Measurements from ENCODE around the gene GNG4.

DNA sequence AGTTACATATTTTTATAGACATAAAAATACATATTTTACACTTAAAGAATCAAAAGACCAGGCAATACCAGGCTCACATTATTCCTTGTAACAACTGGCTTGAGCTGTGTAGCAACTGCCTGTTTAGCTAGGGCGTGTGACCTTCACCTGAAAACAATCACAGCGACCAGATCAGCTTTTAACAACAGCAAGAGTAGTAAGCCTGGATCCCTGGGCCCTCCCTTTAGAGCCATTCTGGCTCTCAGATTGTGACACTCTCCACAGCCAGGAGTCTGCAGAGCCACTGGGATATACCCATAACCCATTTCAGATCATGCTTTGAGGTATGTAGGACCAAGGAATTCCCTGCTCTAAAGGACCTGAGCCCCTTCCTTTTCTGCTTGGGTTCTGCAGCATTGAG lies 29.4 kb upstream of the GNG4 start:
- TF ChIP-seq, protein P1, sequence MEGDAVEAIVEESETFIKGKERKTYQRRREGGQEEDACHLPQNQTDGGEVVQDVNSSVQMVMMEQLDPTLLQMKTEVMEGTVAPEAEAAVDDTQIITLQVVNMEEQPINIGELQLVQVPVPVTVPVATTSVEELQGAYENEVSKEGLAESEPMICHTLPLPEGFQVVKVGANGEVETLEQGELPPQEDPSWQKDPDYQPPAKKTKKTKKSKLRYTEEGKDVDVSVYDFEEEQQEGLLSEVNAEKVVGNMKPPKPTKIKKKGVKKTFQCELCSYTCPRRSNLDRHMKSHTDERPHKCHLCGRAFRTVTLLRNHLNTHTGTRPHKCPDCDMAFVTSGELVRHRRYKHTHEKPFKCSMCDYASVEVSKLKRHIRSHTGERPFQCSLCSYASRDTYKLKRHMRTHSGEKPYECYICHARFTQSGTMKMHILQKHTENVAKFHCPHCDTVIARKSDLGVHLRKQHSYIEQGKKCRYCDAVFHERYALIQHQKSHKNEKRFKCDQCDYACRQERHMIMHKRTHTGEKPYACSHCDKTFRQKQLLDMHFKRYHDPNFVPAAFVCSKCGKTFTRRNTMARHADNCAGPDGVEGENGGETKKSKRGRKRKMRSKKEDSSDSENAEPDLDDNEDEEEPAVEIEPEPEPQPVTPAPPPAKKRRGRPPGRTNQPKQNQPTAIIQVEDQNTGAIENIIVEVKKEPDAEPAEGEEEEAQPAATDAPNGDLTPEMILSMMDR (IDR thresholded peaks at IDR 0.05) = no peak
- TF ChIP-seq POLR2A (IDR thresholded peaks at IDR 0.05) = no peak
- TF ChIP-seq EP300 (IDR thresholded peaks at IDR 0.05) = no peak

Measured in sigmoid colon (tissue), 4 donors.